Thyroid gland (tissue), 4 donors: Measurements from ENCODE around the gene SART1.

Source experiments
- CTCF ChIP-seq, 6 experiments: fragments of 200-600 bp in 3 of 6; fragments of 450-650 bp in 3 of 6; sonication (generic) in 3 of 6; IDR thresholded peaks; one replicate each; pipeline ENCODE4 v1.5.1; 2016 to 2019; ENCODE audit warnings: antibody characterized with exemption in 6 of 6, mild to moderate bottlenecking in 2 of 6, inconsistent platforms in 1 of 6, moderate library complexity in 1 of 6
- POLR2A ChIP-seq, 2 donors: fragments of 450-650 bp; IDR thresholded peaks; one replicate each; pipeline ENCODE4 v1.6.1; 2017; ENCODE audit warnings: antibody characterized with exemption in 2 of 2, mild to moderate bottlenecking in 2 of 2, moderate library complexity in 1 of 2

GRCh38 chr11:66022401-66023185, 61.1 kb downstream of the SART1 start:
- TF ChIP-seq POLR2A (IDR thresholded peaks at IDR 0.05) (no peak), CTCF (IDR thresholded peaks at IDR 0.05) (peak; percentile 84 to 99 (median 96))
